K562 (cell line): Measurements from ENCODE around the gene EFEMP2. TPM values are rescaled to one million over a fixed set of nuclear protein-coding genes. Genes with fewer than 3 reads are reported as not detected.
A peak's percentile ranks its signal among the peaks of the same experiment; 100 is the strongest.

Source experiments
- MCM3 ChIP-seq: fragments of 450-650 bp; IDR thresholded peaks from 2 replicates; pipeline ENCODE4 v1.6.1; 2016
- MCM7 ChIP-seq, 2 experiments: fragments of 450-650 bp; IDR thresholded peaks; 2 replicates each; pipeline ENCODE4 v1.6.1; 2016 to 2018
- PHF21A ChIP-seq: fragments of 450-650 bp; IDR thresholded peaks from 2 replicates; pipeline ENCODE4 v1.6.1; 2017; ENCODE audit warnings: low read depth, borderline replicate concordance
- PPARD ChIP-seq: fragments of 250-450 bp; sonication (Bioruptor Pico); IDR thresholded peaks from 2 replicates; pipeline ENCODE4 v1.8.0; 2022; ENCODE audit warnings: inconsistent platforms, mild to moderate bottlenecking, moderate library complexity
- SIRT6 ChIP-seq: IDR thresholded peaks from one replicate; pipeline ENCODE4 v1.6.1; 2012; ENCODE audit warnings: low read depth, mild to moderate bottlenecking, control low read depth, inconsistent platforms, low read length, moderate library complexity
- STAT5B ChIP-seq: fragments of 250-450 bp; sonication (Bioruptor Pico); IDR thresholded peaks from 2 replicates; pipeline ENCODE4 v1.8.0; 2021; ENCODE audit warnings: mild to moderate bottlenecking, inconsistent platforms
- TEAD1 ChIP-seq, 2 experiments: fragments of 450-650 bp in 1 of 2; sonication (generic) in 1 of 2; formaldehyde crosslinking; IDR thresholded peaks; 2 replicates each; pipeline versions ENCODE4 v1.4.0 to v1.8.0; 2020 to 2022; ENCODE audit warnings: mild to moderate bottlenecking in 2 of 2, missing genetic modification reagents in 1 of 2
- ZBTB7A ChIP-seq: IDR thresholded peaks from 2 replicates; pipeline ENCODE4 v1.6.1; 2011; ENCODE audit warnings: low read depth, mild to moderate bottlenecking, low read length, moderate library complexity, borderline replicate concordance; ENCODE audit not compliant: control insufficient read depth
- ZC3H8 ChIP-seq: fragments of 450-650 bp; IDR thresholded peaks from 2 replicates; pipeline ENCODE4 v1.6.1; 2017
- ZNF121 ChIP-seq: sonication (generic); formaldehyde crosslinking; conservative IDR thresholded peaks from 2 replicates; pipeline ENCODE4 v1.8.0; 2022; ENCODE audit warnings: missing genetic modification reagents
- ZNF76 ChIP-seq: fragments of 250-450 bp; sonication (Bioruptor Pico); IDR thresholded peaks from 2 replicates; pipeline ENCODE4 v1.4.0; 2020; ENCODE audit warnings: mild to moderate bottlenecking, moderate library complexity, borderline replicate concordance
- polyA plus RNA-seq, 8 experiments: library from polyadenylated mRNA; depleted of rRNA in 4 of 8; stranded (reverse) in 5 of 8; unstranded in 3 of 8; fragments of >200 nt; fragmentation: Nextera tagmentation in 2 of 8; fragmentation: Illumina TruSeq in 1 of 8; extraction: Ambion mirVana in 2 of 8; extraction: Trizol in 1 of 8; gene quantifications; 2 replicates each; pipeline versions ENCODE4 v1.2.1 to v1.2.3, GENCODE V29; 2011 to 2014; ENCODE audit warnings: inconsistent platforms in 1 of 8, missing spikeins in 1 of 8
- total RNA-seq, 7 experiments: library from RNA; depleted of rRNA in 6 of 7; stranded (reverse); fragments of >200 nt in 6 of 7; fragmentation: Illumina TruSeq in 2 of 7; extraction: Trizol in 2 of 7; gene quantifications; 2 replicates each; pipeline versions ENCODE4 v1.2.1 to v1.2.3, GENCODE V29; 2011 to 2021; ENCODE audit warnings: low replicate concordance in 1 of 7
- TF ChIP-seq, protein P1 (sequence below): fragments of 200-800 bp; sonication (Bioruptor generic); IDR thresholded peaks from 2 replicates; pipeline ENCODE4 v1.6.1; 2016; ENCODE audit warnings: missing genetic modification characterization, missing compliant biosample characterization
- TF ChIP-seq, protein P2 (sequence below), 3 experiments: IDR thresholded peaks in 2 of 3; conservative IDR thresholded peaks in 1 of 3; 2 replicates each; pipeline ENCODE4 v1.5.1; 2011 to 2012; ENCODE audit warnings: low read length in 3 of 3, mild to moderate bottlenecking in 3 of 3, control low read depth in 2 of 3, improper control_type of control experiment in 1 of 3, inconsistent platforms in 1 of 3, low read depth in 1 of 3, mixed read lengths in 1 of 3, moderate library complexity in 1 of 3; ENCODE audit not compliant: insufficient read depth in 2 of 3
- TF ChIP-seq, protein P3 (sequence below): fragments of 450-650 bp; conservative IDR thresholded peaks from 2 replicates; pipeline ENCODE4 v1.6.1; 2016; ENCODE audit warnings: missing genetic modification characterization, low read depth, mild to moderate bottlenecking, missing compliant biosample characterization, moderate library complexity
- TF ChIP-seq, protein P4 (sequence below): fragments of 450-650 bp; IDR thresholded peaks from 2 replicates; pipeline ENCODE4 v1.6.1; 2014; ENCODE audit warnings: low read depth, mild to moderate bottlenecking, moderate library complexity, borderline replicate concordance
- TF ChIP-seq, protein P5 (sequence below): sonication (generic); formaldehyde crosslinking; IDR thresholded peaks from 2 replicates; pipeline ENCODE4 v1.8.1; 2022; ENCODE audit warnings: missing genetic modification reagents

Gene EFEMP2
- total and polyA plus RNA-seq, 9 of the 15 experiments (the other 6 are each of a cell fraction or from before 2014, with no cell fraction given): 0.07 to 2.9 (median 0.69) TPM; not detected in 1

DNA sequence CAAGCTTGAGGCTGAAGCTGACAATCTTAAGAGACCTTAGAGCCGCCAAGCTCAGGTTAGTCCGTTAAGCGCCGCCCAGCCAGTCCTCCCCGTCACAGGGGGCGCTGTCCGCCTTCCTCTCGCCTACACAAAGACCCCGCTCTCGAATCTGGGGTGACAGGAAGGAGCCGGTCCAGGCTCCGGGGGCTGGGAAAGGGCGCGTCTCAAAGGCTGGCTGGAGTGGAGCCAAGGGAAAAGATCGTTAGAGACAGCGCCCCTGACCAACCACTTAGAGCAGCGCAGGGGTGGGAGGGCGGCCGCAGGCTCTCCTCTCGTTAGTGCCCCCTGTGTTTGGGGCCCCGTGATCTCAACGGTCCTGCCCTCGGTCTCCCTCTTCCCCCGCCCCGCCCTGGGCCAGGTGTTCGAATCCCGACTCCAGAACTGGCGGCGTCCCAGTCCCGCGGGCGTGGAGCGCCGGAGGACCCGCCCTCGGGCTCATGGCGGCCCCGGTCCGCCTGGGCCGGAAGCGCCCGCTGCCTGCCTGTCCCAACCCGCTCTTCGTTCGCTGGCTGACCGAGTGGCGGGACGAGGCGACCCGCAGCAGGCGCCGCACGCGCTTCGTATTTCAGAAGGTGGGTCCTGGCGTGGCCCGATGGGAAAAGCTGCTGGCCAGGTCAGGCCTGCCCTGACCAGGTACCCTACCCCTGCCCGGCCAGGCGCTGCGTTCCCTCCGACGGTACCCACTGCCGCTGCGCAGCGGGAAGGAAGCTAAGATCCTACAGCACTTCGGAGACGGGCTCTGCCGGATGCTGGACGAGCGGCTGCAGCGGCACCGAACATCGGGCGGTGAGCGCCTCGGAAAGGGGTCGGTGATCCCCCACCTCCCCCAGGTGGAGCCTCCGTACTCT lies 12.1 kb downstream of the EFEMP2 start, which contains the start of gene MUS81 (continued):
- TF ChIP-seq, protein P1, sequence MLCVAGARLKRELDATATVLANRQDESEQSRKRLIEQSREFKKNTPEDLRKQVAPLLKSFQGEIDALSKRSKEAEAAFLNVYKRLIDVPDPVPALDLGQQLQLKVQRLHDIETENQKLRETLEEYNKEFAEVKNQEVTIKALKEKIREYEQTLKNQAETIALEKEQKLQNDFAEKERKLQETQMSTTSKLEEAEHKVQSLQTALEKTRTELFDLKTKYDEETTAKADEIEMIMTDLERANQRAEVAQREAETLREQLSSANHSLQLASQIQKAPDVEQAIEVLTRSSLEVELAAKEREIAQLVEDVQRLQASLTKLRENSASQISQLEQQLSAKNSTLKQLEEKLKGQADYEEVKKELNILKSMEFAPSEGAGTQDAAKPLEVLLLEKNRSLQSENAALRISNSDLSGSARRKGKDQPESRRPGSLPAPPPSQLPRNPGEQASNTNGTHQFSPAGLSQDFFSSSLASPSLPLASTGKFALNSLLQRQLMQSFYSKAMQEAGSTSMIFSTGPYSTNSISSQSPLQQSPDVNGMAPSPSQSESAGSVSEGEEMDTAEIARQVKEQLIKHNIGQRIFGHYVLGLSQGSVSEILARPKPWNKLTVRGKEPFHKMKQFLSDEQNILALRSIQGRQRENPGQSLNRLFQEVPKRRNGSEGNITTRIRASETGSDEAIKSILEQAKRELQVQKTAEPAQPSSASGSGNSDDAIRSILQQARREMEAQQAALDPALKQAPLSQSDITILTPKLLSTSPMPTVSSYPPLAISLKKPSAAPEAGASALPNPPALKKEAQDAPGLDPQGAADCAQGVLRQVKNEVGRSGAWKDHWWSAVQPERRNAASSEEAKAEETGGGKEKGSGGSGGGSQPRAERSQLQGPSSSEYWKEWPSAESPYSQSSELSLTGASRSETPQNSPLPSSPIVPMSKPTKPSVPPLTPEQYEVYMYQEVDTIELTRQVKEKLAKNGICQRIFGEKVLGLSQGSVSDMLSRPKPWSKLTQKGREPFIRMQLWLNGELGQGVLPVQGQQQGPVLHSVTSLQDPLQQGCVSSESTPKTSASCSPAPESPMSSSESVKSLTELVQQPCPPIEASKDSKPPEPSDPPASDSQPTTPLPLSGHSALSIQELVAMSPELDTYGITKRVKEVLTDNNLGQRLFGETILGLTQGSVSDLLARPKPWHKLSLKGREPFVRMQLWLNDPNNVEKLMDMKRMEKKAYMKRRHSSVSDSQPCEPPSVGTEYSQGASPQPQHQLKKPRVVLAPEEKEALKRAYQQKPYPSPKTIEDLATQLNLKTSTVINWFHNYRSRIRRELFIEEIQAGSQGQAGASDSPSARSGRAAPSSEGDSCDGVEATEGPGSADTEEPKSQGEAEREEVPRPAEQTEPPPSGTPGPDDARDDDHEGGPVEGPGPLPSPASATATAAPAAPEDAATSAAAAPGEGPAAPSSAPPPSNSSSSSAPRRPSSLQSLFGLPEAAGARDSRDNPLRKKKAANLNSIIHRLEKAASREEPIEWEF: no peak
- TF ChIP-seq SIRT6: no peak
- TF ChIP-seq MCM7 (IDR thresholded peaks at IDR 0.05): no peak
- no peak for TF ChIP-seq STAT5B (CRISPR knock-in tag)
- no peak for TF ChIP-seq PHF21A
- no peak; the same call in 1 of the 2 replicates for TF ChIP-seq ZNF76 (CRISPR knock-in tag)
- TF ChIP-seq, protein P2, sequence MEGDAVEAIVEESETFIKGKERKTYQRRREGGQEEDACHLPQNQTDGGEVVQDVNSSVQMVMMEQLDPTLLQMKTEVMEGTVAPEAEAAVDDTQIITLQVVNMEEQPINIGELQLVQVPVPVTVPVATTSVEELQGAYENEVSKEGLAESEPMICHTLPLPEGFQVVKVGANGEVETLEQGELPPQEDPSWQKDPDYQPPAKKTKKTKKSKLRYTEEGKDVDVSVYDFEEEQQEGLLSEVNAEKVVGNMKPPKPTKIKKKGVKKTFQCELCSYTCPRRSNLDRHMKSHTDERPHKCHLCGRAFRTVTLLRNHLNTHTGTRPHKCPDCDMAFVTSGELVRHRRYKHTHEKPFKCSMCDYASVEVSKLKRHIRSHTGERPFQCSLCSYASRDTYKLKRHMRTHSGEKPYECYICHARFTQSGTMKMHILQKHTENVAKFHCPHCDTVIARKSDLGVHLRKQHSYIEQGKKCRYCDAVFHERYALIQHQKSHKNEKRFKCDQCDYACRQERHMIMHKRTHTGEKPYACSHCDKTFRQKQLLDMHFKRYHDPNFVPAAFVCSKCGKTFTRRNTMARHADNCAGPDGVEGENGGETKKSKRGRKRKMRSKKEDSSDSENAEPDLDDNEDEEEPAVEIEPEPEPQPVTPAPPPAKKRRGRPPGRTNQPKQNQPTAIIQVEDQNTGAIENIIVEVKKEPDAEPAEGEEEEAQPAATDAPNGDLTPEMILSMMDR (IDR thresholded peaks at IDR 0.05 in 2 of 3, conservative IDR thresholded peaks at IDR 0.05 in 1 of 3; ENCODE audit: insufficient read depth in 2 of 3, low read depth in 1 of 3, low read length in 3 of 3): peak; percentile 84 to 94 (median 88)
- 0 out of 4 replicates have a peak, but pooled peaks of 1 of the 2 experiments have one; percentile 34 for TF ChIP-seq TEAD1 (CRISPR knock-in tag; IDR thresholded peaks at IDR 0.05)
- TF ChIP-seq, protein P3, sequence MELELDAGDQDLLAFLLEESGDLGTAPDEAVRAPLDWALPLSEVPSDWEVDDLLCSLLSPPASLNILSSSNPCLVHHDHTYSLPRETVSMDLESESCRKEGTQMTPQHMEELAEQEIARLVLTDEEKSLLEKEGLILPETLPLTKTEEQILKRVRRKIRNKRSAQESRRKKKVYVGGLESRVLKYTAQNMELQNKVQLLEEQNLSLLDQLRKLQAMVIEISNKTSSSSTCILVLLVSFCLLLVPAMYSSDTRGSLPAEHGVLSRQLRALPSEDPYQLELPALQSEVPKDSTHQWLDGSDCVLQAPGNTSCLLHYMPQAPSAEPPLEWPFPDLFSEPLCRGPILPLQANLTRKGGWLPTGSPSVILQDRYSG: no peak
- no peak for TF ChIP-seq MCM3
- TF ChIP-seq ZBTB7A: peak; percentile 91
- TF ChIP-seq, protein P4, sequence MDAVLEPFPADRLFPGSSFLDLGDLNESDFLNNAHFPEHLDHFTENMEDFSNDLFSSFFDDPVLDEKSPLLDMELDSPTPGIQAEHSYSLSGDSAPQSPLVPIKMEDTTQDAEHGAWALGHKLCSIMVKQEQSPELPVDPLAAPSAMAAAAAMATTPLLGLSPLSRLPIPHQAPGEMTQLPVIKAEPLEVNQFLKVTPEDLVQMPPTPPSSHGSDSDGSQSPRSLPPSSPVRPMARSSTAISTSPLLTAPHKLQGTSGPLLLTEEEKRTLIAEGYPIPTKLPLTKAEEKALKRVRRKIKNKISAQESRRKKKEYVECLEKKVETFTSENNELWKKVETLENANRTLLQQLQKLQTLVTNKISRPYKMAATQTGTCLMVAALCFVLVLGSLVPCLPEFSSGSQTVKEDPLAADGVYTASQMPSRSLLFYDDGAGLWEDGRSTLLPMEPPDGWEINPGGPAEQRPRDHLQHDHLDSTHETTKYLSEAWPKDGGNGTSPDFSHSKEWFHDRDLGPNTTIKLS: 0 out of 2 replicates have a peak, but pooled peaks have one; percentile 23
- TF ChIP-seq ZC3H8: no peak
- TF ChIP-seq ZNF121 (CRISPR knock-in tag): no peak
- no peak for TF ChIP-seq PPARD (CRISPR knock-in tag)
- TF ChIP-seq, protein P5, sequence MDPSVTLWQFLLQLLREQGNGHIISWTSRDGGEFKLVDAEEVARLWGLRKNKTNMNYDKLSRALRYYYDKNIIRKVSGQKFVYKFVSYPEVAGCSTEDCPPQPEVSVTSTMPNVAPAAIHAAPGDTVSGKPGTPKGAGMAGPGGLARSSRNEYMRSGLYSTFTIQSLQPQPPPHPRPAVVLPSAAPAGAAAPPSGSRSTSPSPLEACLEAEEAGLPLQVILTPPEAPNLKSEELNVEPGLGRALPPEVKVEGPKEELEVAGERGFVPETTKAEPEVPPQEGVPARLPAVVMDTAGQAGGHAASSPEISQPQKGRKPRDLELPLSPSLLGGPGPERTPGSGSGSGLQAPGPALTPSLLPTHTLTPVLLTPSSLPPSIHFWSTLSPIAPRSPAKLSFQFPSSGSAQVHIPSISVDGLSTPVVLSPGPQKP (CRISPR knock-in tag): no peak
